ENCODE results near the gene OR6X1. TPM values are rescaled to one million over a fixed set of nuclear protein-coding genes. Genes with fewer than 3 reads are reported as not detected.

Gene OR6X1
- total and polyA plus RNA-seq, 2 experiments from 2014 or later, result not detected

DNA sequence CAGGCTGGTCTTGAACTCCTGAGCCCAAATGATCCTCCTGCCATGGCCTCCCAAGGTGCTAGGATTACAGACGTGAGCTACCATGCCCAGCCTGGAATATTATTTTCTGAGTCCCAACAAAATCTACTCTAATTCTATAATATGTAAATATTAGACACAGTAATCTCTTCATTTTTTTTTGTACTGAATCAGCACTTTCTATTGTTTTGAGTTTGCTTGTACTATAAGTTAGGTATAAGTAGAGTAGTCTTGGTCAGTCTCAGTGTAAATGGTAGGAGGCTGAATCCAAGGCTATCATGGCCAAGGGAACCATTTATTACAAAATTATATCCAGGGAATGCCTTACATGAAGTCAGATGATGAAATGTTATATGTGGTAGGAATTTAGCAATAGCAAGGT lies 19.6 kb upstream of the OR6X1 start:
- DNase-seq (ENCODE audit: low spot score) (no peak), ATAC-seq (no peak)
- H3K4me1 Mint-ChIP-seq, result peaks cover 50% of the 10 kb centered on the region
- peak overlapping the region; percentile 91 for H3K27ac ChIP-seq (ENCODE audit: low read depth)
- peaks cover 7% of the 10 kb centered on the region; the same call in 1 of the 2 replicates for H3F3A ChIP-seq (replicated peaks; ENCODE audit: low read depth)
- no peaks in the 10 kb centered on the region for H3K79me2 ChIP-seq (replicated peaks; ENCODE audit: insufficient read depth)
- H3K4me1 ChIP-seq (ENCODE audit: insufficient read depth), result peaks cover 56% of the 10 kb centered on the region
- TF ChIP-seq STAT1 (IDR thresholded peaks at IDR 0.05; ENCODE audit: unreplicated experiment), result no peak
- TF ChIP-seq EZH2phosphoT487 (IDR thresholded peaks at IDR 0.05; ENCODE audit: unreplicated experiment), result no peak
- no peak for TF ChIP-seq ZNF114 (CRISPR knock-in tag; IDR thresholded peaks at IDR 0.05)
- TF ChIP-seq, protein P1, sequence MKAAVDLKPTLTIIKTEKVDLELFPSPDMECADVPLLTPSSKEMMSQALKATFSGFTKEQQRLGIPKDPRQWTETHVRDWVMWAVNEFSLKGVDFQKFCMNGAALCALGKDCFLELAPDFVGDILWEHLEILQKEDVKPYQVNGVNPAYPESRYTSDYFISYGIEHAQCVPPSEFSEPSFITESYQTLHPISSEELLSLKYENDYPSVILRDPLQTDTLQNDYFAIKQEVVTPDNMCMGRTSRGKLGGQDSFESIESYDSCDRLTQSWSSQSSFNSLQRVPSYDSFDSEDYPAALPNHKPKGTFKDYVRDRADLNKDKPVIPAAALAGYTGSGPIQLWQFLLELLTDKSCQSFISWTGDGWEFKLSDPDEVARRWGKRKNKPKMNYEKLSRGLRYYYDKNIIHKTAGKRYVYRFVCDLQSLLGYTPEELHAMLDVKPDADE (IDR thresholded peaks at IDR 0.05), result no peak
- TF ChIP-seq ZNF331 (CRISPR knock-in tag; IDR thresholded peaks at IDR 0.05; ENCODE audit: low read depth), result no peak
- TF ChIP-seq POLR2AphosphoS5 (IDR thresholded peaks at IDR 0.05; ENCODE audit: low read depth), result no peak
- TF ChIP-seq, protein P2, sequence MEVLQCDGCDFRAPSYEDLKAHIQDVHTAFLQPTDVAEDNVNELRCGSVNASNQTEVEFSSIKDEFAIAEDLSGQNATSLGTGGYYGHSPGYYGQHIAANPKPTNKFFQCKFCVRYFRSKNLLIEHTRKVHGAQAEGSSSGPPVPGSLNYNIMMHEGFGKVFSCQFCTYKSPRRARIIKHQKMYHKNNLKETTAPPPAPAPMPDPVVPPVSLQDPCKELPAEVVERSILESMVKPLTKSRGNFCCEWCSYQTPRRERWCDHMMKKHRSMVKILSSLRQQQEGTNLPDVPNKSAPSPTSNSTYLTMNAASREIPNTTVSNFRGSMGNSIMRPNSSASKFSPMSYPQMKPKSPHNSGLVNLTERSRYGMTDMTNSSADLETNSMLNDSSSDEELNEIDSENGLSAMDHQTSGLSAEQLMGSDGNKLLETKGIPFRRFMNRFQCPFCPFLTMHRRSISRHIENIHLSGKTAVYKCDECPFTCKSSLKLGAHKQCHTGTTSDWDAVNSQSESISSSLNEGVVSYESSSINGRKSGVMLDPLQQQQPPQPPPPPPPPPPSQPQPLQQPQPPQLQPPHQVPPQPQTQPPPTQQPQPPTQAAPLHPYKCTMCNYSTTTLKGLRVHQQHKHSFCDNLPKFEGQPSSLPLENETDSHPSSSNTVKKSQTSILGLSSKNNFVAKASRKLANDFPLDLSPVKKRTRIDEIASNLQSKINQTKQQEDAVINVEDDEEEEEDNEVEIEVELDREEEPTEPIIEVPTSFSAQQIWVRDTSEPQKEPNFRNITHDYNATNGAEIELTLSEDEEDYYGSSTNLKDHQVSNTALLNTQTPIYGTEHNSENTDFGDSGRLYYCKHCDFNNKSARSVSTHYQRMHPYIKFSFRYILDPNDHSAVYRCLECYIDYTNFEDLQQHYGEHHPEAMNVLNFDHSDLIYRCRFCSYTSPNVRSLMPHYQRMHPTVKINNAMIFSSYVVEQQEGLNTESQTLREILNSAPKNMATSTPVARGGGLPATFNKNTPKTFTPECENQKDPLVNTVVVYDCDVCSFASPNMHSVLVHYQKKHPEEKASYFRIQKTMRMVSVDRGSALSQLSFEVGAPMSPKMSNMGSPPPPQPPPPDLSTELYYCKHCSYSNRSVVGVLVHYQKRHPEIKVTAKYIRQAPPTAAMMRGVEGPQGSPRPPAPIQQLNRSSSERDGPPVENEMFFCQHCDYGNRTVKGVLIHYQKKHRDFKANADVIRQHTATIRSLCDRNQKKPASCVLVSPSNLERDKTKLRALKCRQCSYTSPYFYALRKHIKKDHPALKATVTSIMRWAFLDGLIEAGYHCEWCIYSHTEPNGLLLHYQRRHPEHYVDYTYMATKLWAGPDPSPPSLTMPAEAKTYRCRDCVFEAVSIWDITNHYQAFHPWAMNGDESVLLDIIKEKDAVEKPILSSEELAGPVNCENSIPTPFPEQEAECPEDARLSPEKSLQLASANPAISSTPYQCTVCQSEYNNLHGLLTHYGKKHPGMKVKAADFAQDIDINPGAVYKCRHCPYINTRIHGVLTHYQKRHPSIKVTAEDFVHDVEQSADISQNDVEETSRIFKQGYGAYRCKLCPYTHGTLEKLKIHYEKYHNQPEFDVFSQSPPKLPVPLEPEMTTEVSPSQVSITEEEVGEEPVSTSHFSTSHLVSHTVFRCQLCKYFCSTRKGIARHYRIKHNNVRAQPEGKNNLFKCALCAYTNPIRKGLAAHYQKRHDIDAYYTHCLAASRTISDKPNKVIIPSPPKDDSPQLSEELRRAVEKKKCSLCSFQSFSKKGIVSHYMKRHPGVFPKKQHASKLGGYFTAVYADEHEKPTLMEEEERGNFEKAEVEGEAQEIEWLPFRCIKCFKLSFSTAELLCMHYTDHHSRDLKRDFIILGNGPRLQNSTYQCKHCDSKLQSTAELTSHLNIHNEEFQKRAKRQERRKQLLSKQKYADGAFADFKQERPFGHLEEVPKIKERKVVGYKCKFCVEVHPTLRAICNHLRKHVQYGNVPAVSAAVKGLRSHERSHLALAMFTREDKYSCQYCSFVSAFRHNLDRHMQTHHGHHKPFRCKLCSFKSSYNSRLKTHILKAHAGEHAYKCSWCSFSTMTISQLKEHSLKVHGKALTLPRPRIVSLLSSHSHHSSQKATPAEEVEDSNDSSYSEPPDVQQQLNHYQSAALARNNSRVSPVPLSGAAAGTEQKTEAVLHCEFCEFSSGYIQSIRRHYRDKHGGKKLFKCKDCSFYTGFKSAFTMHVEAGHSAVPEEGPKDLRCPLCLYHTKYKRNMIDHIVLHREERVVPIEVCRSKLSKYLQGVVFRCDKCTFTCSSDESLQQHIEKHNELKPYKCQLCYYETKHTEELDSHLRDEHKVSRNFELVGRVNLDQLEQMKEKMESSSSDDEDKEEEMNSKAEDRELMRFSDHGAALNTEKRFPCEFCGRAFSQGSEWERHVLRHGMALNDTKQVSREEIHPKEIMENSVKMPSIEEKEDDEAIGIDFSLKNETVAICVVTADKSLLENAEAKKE (CRISPR knock-in tag; IDR thresholded peaks at IDR 0.05), result no peak
- TF ChIP-seq, protein P3, sequence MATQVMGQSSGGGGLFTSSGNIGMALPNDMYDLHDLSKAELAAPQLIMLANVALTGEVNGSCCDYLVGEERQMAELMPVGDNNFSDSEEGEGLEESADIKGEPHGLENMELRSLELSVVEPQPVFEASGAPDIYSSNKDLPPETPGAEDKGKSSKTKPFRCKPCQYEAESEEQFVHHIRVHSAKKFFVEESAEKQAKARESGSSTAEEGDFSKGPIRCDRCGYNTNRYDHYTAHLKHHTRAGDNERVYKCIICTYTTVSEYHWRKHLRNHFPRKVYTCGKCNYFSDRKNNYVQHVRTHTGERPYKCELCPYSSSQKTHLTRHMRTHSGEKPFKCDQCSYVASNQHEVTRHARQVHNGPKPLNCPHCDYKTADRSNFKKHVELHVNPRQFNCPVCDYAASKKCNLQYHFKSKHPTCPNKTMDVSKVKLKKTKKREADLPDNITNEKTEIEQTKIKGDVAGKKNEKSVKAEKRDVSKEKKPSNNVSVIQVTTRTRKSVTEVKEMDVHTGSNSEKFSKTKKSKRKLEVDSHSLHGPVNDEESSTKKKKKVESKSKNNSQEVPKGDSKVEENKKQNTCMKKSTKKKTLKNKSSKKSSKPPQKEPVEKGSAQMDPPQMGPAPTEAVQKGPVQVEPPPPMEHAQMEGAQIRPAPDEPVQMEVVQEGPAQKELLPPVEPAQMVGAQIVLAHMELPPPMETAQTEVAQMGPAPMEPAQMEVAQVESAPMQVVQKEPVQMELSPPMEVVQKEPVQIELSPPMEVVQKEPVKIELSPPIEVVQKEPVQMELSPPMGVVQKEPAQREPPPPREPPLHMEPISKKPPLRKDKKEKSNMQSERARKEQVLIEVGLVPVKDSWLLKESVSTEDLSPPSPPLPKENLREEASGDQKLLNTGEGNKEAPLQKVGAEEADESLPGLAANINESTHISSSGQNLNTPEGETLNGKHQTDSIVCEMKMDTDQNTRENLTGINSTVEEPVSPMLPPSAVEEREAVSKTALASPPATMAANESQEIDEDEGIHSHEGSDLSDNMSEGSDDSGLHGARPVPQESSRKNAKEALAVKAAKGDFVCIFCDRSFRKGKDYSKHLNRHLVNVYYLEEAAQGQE (IDR thresholded peaks at IDR 0.05; ENCODE audit: unreplicated experiment), result no peak
- TF ChIP-seq CREB1 (CRISPR knock-in tag; IDR thresholded peaks at IDR 0.05; ENCODE audit: low read depth), result no peak
- no peak for TF ChIP-seq EZH2 (IDR thresholded peaks at IDR 0.05; ENCODE audit: low read depth, unreplicated experiment)
- TF ChIP-seq, protein P4, sequence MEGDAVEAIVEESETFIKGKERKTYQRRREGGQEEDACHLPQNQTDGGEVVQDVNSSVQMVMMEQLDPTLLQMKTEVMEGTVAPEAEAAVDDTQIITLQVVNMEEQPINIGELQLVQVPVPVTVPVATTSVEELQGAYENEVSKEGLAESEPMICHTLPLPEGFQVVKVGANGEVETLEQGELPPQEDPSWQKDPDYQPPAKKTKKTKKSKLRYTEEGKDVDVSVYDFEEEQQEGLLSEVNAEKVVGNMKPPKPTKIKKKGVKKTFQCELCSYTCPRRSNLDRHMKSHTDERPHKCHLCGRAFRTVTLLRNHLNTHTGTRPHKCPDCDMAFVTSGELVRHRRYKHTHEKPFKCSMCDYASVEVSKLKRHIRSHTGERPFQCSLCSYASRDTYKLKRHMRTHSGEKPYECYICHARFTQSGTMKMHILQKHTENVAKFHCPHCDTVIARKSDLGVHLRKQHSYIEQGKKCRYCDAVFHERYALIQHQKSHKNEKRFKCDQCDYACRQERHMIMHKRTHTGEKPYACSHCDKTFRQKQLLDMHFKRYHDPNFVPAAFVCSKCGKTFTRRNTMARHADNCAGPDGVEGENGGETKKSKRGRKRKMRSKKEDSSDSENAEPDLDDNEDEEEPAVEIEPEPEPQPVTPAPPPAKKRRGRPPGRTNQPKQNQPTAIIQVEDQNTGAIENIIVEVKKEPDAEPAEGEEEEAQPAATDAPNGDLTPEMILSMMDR (conservative IDR thresholded peaks at IDR 0.05; ENCODE audit: low read depth in 2 of 2), result no peak
- TF ChIP-seq JUNB (IDR thresholded peaks at IDR 0.05; ENCODE audit: unreplicated experiment), result no peak
- no peak for TF ChIP-seq NANOG (IDR thresholded peaks at IDR 0.05; ENCODE audit: borderline replicate concordance)
- H3K4me3 Mint-ChIP-seq, result no peak overlapping the region
- H3K9me2 ChIP-seq (ENCODE audit: insufficient read depth), result 0 out of 2 replicates have a peak, but pooled peaks cover 5% of the 10 kb centered on the region
- no peaks in the 10 kb centered on the region for H3K27me3 Mint-ChIP-seq (ENCODE audit: insufficient read depth, low read depth, poor library complexity)
- H3K9me3 Mint-ChIP-seq, result peaks cover 11% of the 10 kb centered on the region
- no peaks in the 10 kb centered on the region for H3K36me3 ChIP-seq (ENCODE audit: insufficient read depth)
- peak overlapping the region; percentile 13 for H3K4me2 ChIP-seq
- H3K4me3 ChIP-seq, result no peak overlapping the region
- peaks cover 18% of the 10 kb centered on the region for H3K36me3 Mint-ChIP-seq (ENCODE audit: low read depth)
- peak overlapping the region; percentile 97 for H3K27ac Mint-ChIP-seq
- H4K20me1 ChIP-seq (replicated peaks; ENCODE audit: insufficient read depth), result no peaks in the 10 kb centered on the region
- H2AFZ ChIP-seq, result no peak overlapping the region
- no peaks in the 10 kb centered on the region for H3K27me3 ChIP-seq (ENCODE audit: insufficient read depth)

Data from GM23338 (cell line).